ENCODE data around the gene GMDS. TPM values are rescaled to one million over a fixed set of nuclear protein-coding genes. Genes with fewer than 3 reads are reported as not detected.

GMDS gene
- total RNA-seq, 1 experiment from 2014 or later = 31.1 TPM

- ChIA-PET CTCF (no interaction called here), POLR2A (no interaction called here)
- Histone ChIP-seq H3K9me3 (no peaks in the 10 kb centered on the region), H3K36me3 (ENCODE audit: control insufficient read depth, insufficient read depth, low read length) (no peaks in the 10 kb centered on the region), H3K4me1 (no peaks in the 10 kb centered on the region), H3K27me3 (replicated peaks; ENCODE audit: control insufficient read depth, insufficient read depth, low read length) (no peaks in the 10 kb centered on the region), H3K4me3 (ENCODE audit: low read depth, low read length) (no peak overlapping the region)
- no peak for TF ChIP-seq CTCF (IDR thresholded peaks at IDR 0.05; ENCODE audit: insufficient read depth in 1 of 2, low read depth in 1 of 2, low read length in 1 of 2, severe bottlenecking in 1 of 2, unreplicated experiment in 1 of 2)
- no peak overlapping the region for H3K27ac Mint-ChIP-seq (ENCODE audit: unreplicated experiment)
- peaks cover 9% of the 10 kb centered on the region for H3K9me3 Mint-ChIP-seq (ENCODE audit: unreplicated experiment)
- H3K27me3 Mint-ChIP-seq (ENCODE audit: insufficient read depth, unreplicated experiment) = no peaks in the 10 kb centered on the region
- H3K36me3 Mint-ChIP-seq (ENCODE audit: insufficient read depth, unreplicated experiment) = no peaks in the 10 kb centered on the region
- DNase-seq = no peak
- intact Hi-C loops (cut with micrococcal nuclease; ENCODE audit: unreplicated experiment) = loop anchor here (1.0 kb wide), 1 partner anchor 18 kb away; no protein-coding TSS in a partner anchor
- no peak overlapping the region for H3K4me3 Mint-ChIP-seq (ENCODE audit: unreplicated experiment)
- no TSS peak for BruUV-seq (replicated peaks)
- no peaks in the 10 kb centered on the region for H3K4me1 Mint-ChIP-seq (ENCODE audit: low read depth, unreplicated experiment)
Measured at GRCh38 chr6:2162079-2162445, 83.3 kb downstream of the GMDS start.

GRCh38 chr6:2158596-2159271 lies 86.7 kb downstream of the GMDS start:
- no peaks in the 10 kb centered on the region for H3K4me1 ChIP-seq
- H3K4me3 ChIP-seq (ENCODE audit: low read depth, low read length) = no peak overlapping the region
- Mint-ChIP-seq H3K36me3 (ENCODE audit: insufficient read depth, unreplicated experiment) (no peaks in the 10 kb centered on the region), H3K4me1 (ENCODE audit: low read depth, unreplicated experiment) (no peaks in the 10 kb centered on the region), H3K27ac (ENCODE audit: unreplicated experiment) (no peak overlapping the region), H3K4me3 (ENCODE audit: unreplicated experiment) (no peak overlapping the region), H3K9me3 (ENCODE audit: unreplicated experiment) (no peaks in the 10 kb centered on the region), H3K27me3 (ENCODE audit: insufficient read depth, unreplicated experiment) (no peaks in the 10 kb centered on the region)
- POLR2A ChIA-PET = no interaction called here
- intact Hi-C loops (cut with micrococcal nuclease; ENCODE audit: unreplicated experiment) = no loop called here
- H3K27me3 ChIP-seq (replicated peaks; ENCODE audit: control insufficient read depth, insufficient read depth, low read length) = no peaks in the 10 kb centered on the region
- no TSS peak for BruUV-seq (replicated peaks)
- DNase-seq = peak; percentile 38 to 51
- CTCF ChIA-PET = interaction anchor here (0.5 kb wide), 1 partner anchor 63 kb away, joined by 3 read pairs; no protein-coding TSS in a partner anchor
- H3K36me3 ChIP-seq (ENCODE audit: control insufficient read depth, insufficient read depth, low read length) = no peaks in the 10 kb centered on the region
- H3K9me3 ChIP-seq = no peaks in the 10 kb centered on the region
- TF ChIP-seq CTCF (IDR thresholded peaks at IDR 0.05; ENCODE audit: insufficient read depth in 1 of 2, low read depth in 1 of 2, low read length in 1 of 2, severe bottlenecking in 1 of 2, unreplicated experiment in 1 of 2) = peak; percentile 27 to 47

- Histone ChIP-seq H3K4me3 (ENCODE audit: low read depth, low read length) (no peak overlapping the region), H3K27me3 (replicated peaks; ENCODE audit: control insufficient read depth, insufficient read depth, low read length) (no peaks in the 10 kb centered on the region), H3K4me1 (no peaks in the 10 kb centered on the region), H3K36me3 (ENCODE audit: control insufficient read depth, insufficient read depth, low read length) (no peaks in the 10 kb centered on the region), H3K9me3 (no peaks in the 10 kb centered on the region)
- no peak overlapping the region for H3K27ac Mint-ChIP-seq (ENCODE audit: unreplicated experiment)
- H3K36me3 Mint-ChIP-seq (ENCODE audit: insufficient read depth, unreplicated experiment) = no peaks in the 10 kb centered on the region
- no peaks in the 10 kb centered on the region for H3K27me3 Mint-ChIP-seq (ENCODE audit: insufficient read depth, unreplicated experiment)
- no peak overlapping the region for H3K4me3 Mint-ChIP-seq (ENCODE audit: unreplicated experiment)
- DNase-seq = no peak
- intact Hi-C loops (cut with micrococcal nuclease; ENCODE audit: unreplicated experiment) = no loop called here
- no peaks in the 10 kb centered on the region for H3K9me3 Mint-ChIP-seq (ENCODE audit: unreplicated experiment)
- ChIA-PET CTCF (no interaction called here), POLR2A (no interaction called here)
- TF ChIP-seq CTCF (IDR thresholded peaks at IDR 0.05; ENCODE audit: insufficient read depth in 1 of 2, low read depth in 1 of 2, low read length in 1 of 2, severe bottlenecking in 1 of 2, unreplicated experiment in 1 of 2) = no peak
- no peaks in the 10 kb centered on the region for H3K4me1 Mint-ChIP-seq (ENCODE audit: low read depth, unreplicated experiment)
- no TSS peak for BruUV-seq (replicated peaks)
Measured at GRCh38 chr6:2157441-2158127, 87.8 kb downstream of the GMDS start.

All from Caco-2 (cell line).